Measurements from ENCODE around the gene SMARCD1.
A peak's percentile ranks its signal among the peaks of the same experiment; 100 is the strongest.

The SMARCD1 gene

GRCh38 chr12:50057000-50057841 lies 27.9 kb upstream of the SMARCD1 start, which contains the start of gene ASIC1:
ASIC1 (plus strand) TSS chr12:50057596; CDS start chr12:50058767, 1,171 bp downstream.
- peak; percentile 66 for DNase-seq (ENCODE audit: low read depth)

GRCh38 chr12:50057896-50058670 lies 27.1 kb upstream of the SMARCD1 start:
- DNase-seq (ENCODE audit: low read depth) = no peak

- DNase-seq (ENCODE audit: low read depth) = no peak
These were observed 26.3 kb upstream of the SMARCD1 start for GRCh38 chr12:50058743-50059312.

GRCh38 chr12:50059440-50060119 lies 25.6 kb upstream of the SMARCD1 start:
- DNase-seq (ENCODE audit: low read depth) = peak; percentile 39

- no peak for DNase-seq (ENCODE audit: low read depth)
These were observed 25.0 kb upstream of the SMARCD1 start for GRCh38 chr12:50060120-50060468.

GRCh38 chr12:50061171-50061570 lies 24.0 kb upstream of the SMARCD1 start:
- DNase-seq (ENCODE audit: low read depth) = no peak

GRCh38 chr12:50061946-50062686 lies 23.0 kb upstream of the SMARCD1 start:
- peak; percentile 71 for DNase-seq (ENCODE audit: low read depth)

- DNase-seq (ENCODE audit: low read depth) = no peak
These were observed 22.2 kb upstream of the SMARCD1 start for GRCh38 chr12:50062728-50063460.

GRCh38 chr12:50065726-50066310 lies 19.3 kb upstream of the SMARCD1 start:
- DNase-seq (ENCODE audit: low read depth) = peak; percentile 21

GRCh38 chr12:50066402-50066801 lies 18.7 kb upstream of the SMARCD1 start:
- DNase-seq (ENCODE audit: low read depth) = peak; percentile 89

GRCh38 chr12:50069069-50069468 lies 16.1 kb upstream of the SMARCD1 start:
- DNase-seq (ENCODE audit: low read depth) = no peak

- DNase-seq (ENCODE audit: low read depth) = peak; percentile 14
These were observed 15.6 kb upstream of the SMARCD1 start for GRCh38 chr12:50069539-50069938.

- peak; percentile 73 for DNase-seq (ENCODE audit: low read depth)
These were observed 14.7 kb upstream of the SMARCD1 start for GRCh38 chr12:50070314-50071060.

- DNase-seq (ENCODE audit: low read depth) = no peak
These were observed 12.8 kb upstream of the SMARCD1 start for GRCh38 chr12:50072198-50072907.

GRCh38 chr12:50073206-50073605 lies 11.9 kb upstream of the SMARCD1 start:
- no peak for DNase-seq (ENCODE audit: low read depth)

- no peak for DNase-seq (ENCODE audit: low read depth)
These were observed 11.4 kb upstream of the SMARCD1 start for GRCh38 chr12:50073712-50074111.

GRCh38 chr12:50074936-50075807 lies 10.0 kb upstream of the SMARCD1 start:
- DNase-seq (ENCODE audit: low read depth) = peak; percentile 79

- DNase-seq (ENCODE audit: low read depth) = no peak
These were observed 9.4 kb upstream of the SMARCD1 start for GRCh38 chr12:50075808-50076170.
